GM12878 (cell line): ENCODE measurements around the gene HECTD4. TPM values are rescaled to one million over a fixed set of nuclear protein-coding genes. Genes with fewer than 3 reads are reported as not detected.
A peak's percentile ranks its signal among the peaks of the same experiment; 100 is the strongest.

ENCODE experiments used
- ATAC-seq: fragments of 200-7000 bp; cut with Tn5 transposase; 3 replicates; pipeline ENCODE4 v1.9.1; 2020; ENCODE audit warnings: mild to moderate bottlenecking, moderate library complexity
- BruUV-seq: library from RNA; stranded (reverse); fragments of 400-500 nt; replicated peaks from 2 replicates; lab custom pipeline; 2021; lab: Mats Ljungman, UMichigan
- CTCF ChIA-PET: fragments of 300-600 bp; sonication (Branson Sonifier 250); formaldehyde crosslinking; extraction: SDS; loops from one replicate; lab custom pipeline; 2021; ENCODE audit warnings: inconsistent platforms; lab: Yijun Ruan, JAX
- POLR2A ChIA-PET: fragments of 350-600 bp; formaldehyde crosslinking; extraction: SDS; loops from one replicate; lab custom pipeline; 2021; ENCODE audit warnings: inconsistent platforms; lab: Charles Lee
- RAD21 ChIA-PET: fragments of 300-600 bp; sonication (Branson Sonifier 250); formaldehyde crosslinking; loops from one replicate; lab custom pipeline; 2023; ENCODE audit warnings: antibody characterized with exemption; ENCODE audit not compliant: unreplicated experiment; lab: Charles Lee
- SMC1A ChIA-PET: fragments of 300-600 bp; sonication (Branson Sonifier 250); formaldehyde crosslinking; loops from one replicate; lab custom pipeline; 2023; ENCODE audit not compliant: unreplicated experiment, uncharacterized antibody; lab: Charles Lee
- DNase-seq: peaks from one replicate; pipeline ENCODE4 v3.0.0-alpha.2; 2011; ENCODE audit warnings: low read depth, low spot score
- FAIRE-seq: peaks from 3 replicates; lab custom pipeline; 2011; peaks lifted over from hg19 to GRCh38; lab: Jason Lieb, UNC
- H2AFZ ChIP-seq: 2 replicates; pipeline ENCODE4 v1.6.0; 2011; ENCODE audit warnings: low read depth, low read length, control low read depth; ENCODE audit not compliant: control insufficient read depth
- H3K27ac ChIP-seq: 2 replicates; pipeline ENCODE4 v1.5.1; 2011; ENCODE audit warnings: control low read depth; ENCODE audit not compliant: control insufficient read depth, insufficient read depth
- H3K27me3 ChIP-seq, 2 experiments: replicated peaks in 1 of 2; 2 replicates each; pipeline versions ENCODE4 v1.6.0 to v1.6.1; 2011; ENCODE audit warnings: low read length in 1 of 2; ENCODE audit not compliant: control insufficient read depth in 2 of 2, insufficient read depth in 2 of 2
- H3K36me3 ChIP-seq, 2 experiments: 2 replicates each; pipeline ENCODE4 v1.5.1; 2011; ENCODE audit warnings: low read length in 1 of 2; ENCODE audit not compliant: control insufficient read depth in 2 of 2, insufficient read depth in 2 of 2
- H3K4me1 ChIP-seq: 2 replicates; pipeline ENCODE4 v1.6.1; 2011; ENCODE audit warnings: mild to moderate bottlenecking, low read length, moderate library complexity, mixed read lengths; ENCODE audit not compliant: control insufficient read depth, insufficient read depth
- H3K4me2 ChIP-seq: 2 replicates; pipeline ENCODE4 v1.6.0; 2011; ENCODE audit warnings: control low read depth; ENCODE audit not compliant: control insufficient read depth, insufficient read depth
- H3K4me3 ChIP-seq: fragments of 200-600 bp; sonication (generic); 2 replicates; pipeline ENCODE4 v1.5.1; 2016
- H3K79me2 ChIP-seq: 2 replicates; pipeline ENCODE4 v1.6.0; 2011; ENCODE audit warnings: low read length; ENCODE audit not compliant: control insufficient read depth, insufficient read depth
- H3K9ac ChIP-seq: 2 replicates; pipeline ENCODE4 v1.8.0; 2011; ENCODE audit warnings: low read length, control low read depth, mixed read lengths; ENCODE audit not compliant: control insufficient read depth, insufficient read depth
- H3K9me3 ChIP-seq: replicated peaks from 3 replicates; pipeline ENCODE4 v1.5.1; 2011; ENCODE audit warnings: mild to moderate bottlenecking, low read length; ENCODE audit not compliant: control insufficient read depth, insufficient read depth
- H4K20me1 ChIP-seq: 2 replicates; pipeline ENCODE4 v1.6.0; 2011; ENCODE audit not compliant: control insufficient read depth, insufficient read depth
- CREB1 ChIP-seq: IDR thresholded peaks from 2 replicates; pipeline ENCODE4 v1.6.1; 2012; ENCODE audit warnings: low read depth, mild to moderate bottlenecking, inconsistent platforms
- IKZF2 ChIP-seq, 2 experiments: fragments of 450-650 bp; IDR thresholded peaks; 2 replicates each; pipeline ENCODE4 v1.6.1; 2017; ENCODE audit warnings: mild to moderate bottlenecking in 2 of 2, moderate library complexity in 2 of 2
- IRF4 ChIP-seq: IDR thresholded peaks from 2 replicates; pipeline ENCODE4 v1.6.1; 2011; ENCODE audit warnings: low read depth, low read length
- JUND ChIP-seq: IDR thresholded peaks from 2 replicates; pipeline ENCODE4 v1.6.1; 2012; ENCODE audit warnings: low read depth, mild to moderate bottlenecking, low read length, improper control_type of control experiment, moderate library complexity
- MEF2B ChIP-seq: fragments of 450-650 bp; IDR thresholded peaks from 2 replicates; pipeline ENCODE4 v1.6.1; 2018; ENCODE audit warnings: mild to moderate bottlenecking, moderate library complexity; ENCODE audit not compliant: partially characterized antibody, poor library complexity, severe bottlenecking
- RCOR1 ChIP-seq: conservative IDR thresholded peaks from 2 replicates; pipeline ENCODE4 v1.6.1; 2012; ENCODE audit warnings: low read depth, low read length, improper control_type of control experiment
- WGBS: methylation state at CpG from one replicate; pipeline ENCODE4 v1.1.6; 2016; ENCODE audit warnings: low lambda C conversion rate; ENCODE audit not compliant: insufficient replicate concordance, insufficient coverage; ENCODE audit errors: missing lambda C conversion rate; 5-methylcytosine and 5-hydroxymethylcytosine counted together
- in situ Hi-C: fragments of 300-500 bp; cut with MboI; formaldehyde crosslinking; loops from 9 replicates; pipeline ENCODE4 v1.14.3; 2018; ENCODE audit warnings: mixed read lengths
- intact Hi-C: fragments of 100-400 bp; cut with micrococcal nuclease; formaldehyde crosslinking; loops from one replicate; pipeline ENCODE4 v1.14.2; 2022; ENCODE audit not compliant: unreplicated experiment
- polyA plus RNA-seq, 11 experiments: library from polyadenylated mRNA; depleted of rRNA in 4 of 11; unstranded in 6 of 11; stranded (reverse) in 5 of 11; fragments of >200 nt; fragmentation: Nextera tagmentation in 4 of 11; fragmentation: Illumina TruSeq in 1 of 11; extraction: Ambion mirVana in 4 of 11; extraction: Trizol in 1 of 11; gene quantifications; 1 replicate in 1 of 11; 2 replicates in 10 of 11; pipeline versions ENCODE4 v1.2.1 to v1.2.3, GENCODE V29; 2011 to 2016; ENCODE audit warnings: inconsistent platforms in 2 of 11, missing spikeins in 2 of 11, low read depth in 1 of 11
- total RNA-seq, 4 experiments: library from RNA; depleted of rRNA in 3 of 4; stranded (reverse); fragments of >200 nt in 3 of 4; fragmentation: Illumina TruSeq in 1 of 4; extraction: Trizol in 1 of 4; gene quantifications; 2 replicates each; pipeline versions ENCODE4 v1.2.1 to v1.2.3, GENCODE V29; 2013 to 2021
- TF ChIP-seq, protein P1 (sequence below): fragments of 150-350 bp; IDR thresholded peaks from 2 replicates; pipeline ENCODE4 v1.6.1; 2014; ENCODE audit warnings: mild to moderate bottlenecking, low read depth, low read length
- TF ChIP-seq, protein P2 (sequence below): IDR thresholded peaks from 2 replicates; pipeline ENCODE4 v1.6.1; 2011; ENCODE audit warnings: low read depth, low read length, improper control_type of control experiment, borderline replicate concordance
- TF ChIP-seq, protein P3 (sequence below): fragments of 450-650 bp; formaldehyde crosslinking; IDR thresholded peaks from 2 replicates; pipeline ENCODE4 v1.4.0; 2020; ENCODE audit warnings: mild to moderate bottlenecking, moderate library complexity
- TF ChIP-seq, protein P4 (sequence below): IDR thresholded peaks from 2 replicates; pipeline ENCODE4 v1.6.1; 2011; ENCODE audit warnings: borderline replicate concordance, low read depth, mild to moderate bottlenecking, moderate library complexity, low read length; ENCODE audit not compliant: insufficient read depth, poor library complexity, severe bottlenecking

HECTD4 gene
- total and polyA plus RNA-seq, 10 of the 15 experiments (the other 5 are each of a cell fraction or from before 2014, with no cell fraction given): 5.8 to 43.9 (median 17.9) TPM

DNA sequence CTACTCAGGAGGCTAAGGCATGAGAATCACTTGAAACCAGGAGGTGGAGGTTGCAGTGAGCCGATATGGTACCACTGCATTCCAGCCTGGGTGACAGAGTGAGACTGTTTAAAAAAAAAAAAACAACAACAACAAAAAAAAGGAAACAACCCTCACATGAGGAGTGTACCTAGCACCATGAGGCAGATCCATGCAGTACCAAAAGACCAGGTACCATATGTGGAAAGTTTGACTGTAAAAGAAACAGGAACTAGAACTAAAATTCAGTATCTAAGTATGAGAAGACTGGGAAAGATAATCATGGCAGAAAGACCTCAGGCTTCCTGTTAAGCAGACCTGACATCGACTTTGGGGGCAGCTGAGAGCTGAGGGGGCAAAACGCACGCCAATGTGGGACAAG is 201.8 kb downstream of the HECTD4 start:
- intact Hi-C loops: no loop called here
- POLR2A ChIA-PET: no interaction called here
- FAIRE-seq: no peak

More for the DNA sequence above, 201.8 kb downstream of the HECTD4 start:
- SMC1A ChIA-PET: no interaction called here
- Histone ChIP-seq H3K9ac (no peak overlapping the region), H4K20me1 (no peaks in the 10 kb centered on the region), H3K4me1 (peaks cover 17% of the 10 kb centered on the region), H3K27ac (peak overlapping the region; percentile 31), H3K79me2 (no peaks in the 10 kb centered on the region), H3K4me2 (no peak overlapping the region), H3K4me3 (no peak overlapping the region), H3K9me3 (no peaks in the 10 kb centered on the region), H3K36me3 (peaks cover 13 to 35% of the 10 kb centered on the region in 2 experiments), H2AFZ (no peak overlapping the region), H3K27me3 (no peaks in the 10 kb centered on the region)
- in situ Hi-C loops: no loop called here
- CTCF ChIA-PET: no interaction called here
- no peak for ATAC-seq
- DNase-seq: no peak
- RAD21 ChIA-PET: no interaction called here
- 75% methylated on average over 4 of the region's 4 CpGs for WGBS
- TF ChIP-seq, protein P1, sequence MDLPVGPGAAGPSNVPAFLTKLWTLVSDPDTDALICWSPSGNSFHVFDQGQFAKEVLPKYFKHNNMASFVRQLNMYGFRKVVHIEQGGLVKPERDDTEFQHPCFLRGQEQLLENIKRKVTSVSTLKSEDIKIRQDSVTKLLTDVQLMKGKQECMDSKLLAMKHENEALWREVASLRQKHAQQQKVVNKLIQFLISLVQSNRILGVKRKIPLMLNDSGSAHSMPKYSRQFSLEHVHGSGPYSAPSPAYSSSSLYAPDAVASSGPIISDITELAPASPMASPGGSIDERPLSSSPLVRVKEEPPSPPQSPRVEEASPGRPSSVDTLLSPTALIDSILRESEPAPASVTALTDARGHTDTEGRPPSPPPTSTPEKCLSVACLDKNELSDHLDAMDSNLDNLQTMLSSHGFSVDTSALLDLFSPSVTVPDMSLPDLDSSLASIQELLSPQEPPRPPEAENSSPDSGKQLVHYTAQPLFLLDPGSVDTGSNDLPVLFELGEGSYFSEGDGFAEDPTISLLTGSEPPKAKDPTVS: no peak
- no peak for TF ChIP-seq MEF2B
- TF ChIP-seq, protein P2, sequence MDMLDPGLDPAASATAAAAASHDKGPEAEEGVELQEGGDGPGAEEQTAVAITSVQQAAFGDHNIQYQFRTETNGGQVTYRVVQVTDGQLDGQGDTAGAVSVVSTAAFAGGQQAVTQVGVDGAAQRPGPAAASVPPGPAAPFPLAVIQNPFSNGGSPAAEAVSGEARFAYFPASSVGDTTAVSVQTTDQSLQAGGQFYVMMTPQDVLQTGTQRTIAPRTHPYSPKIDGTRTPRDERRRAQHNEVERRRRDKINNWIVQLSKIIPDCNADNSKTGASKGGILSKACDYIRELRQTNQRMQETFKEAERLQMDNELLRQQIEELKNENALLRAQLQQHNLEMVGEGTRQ: no peak
- no peak for TF ChIP-seq JUND
- TF ChIP-seq RCOR1: no peak
- TF ChIP-seq, protein P3, sequence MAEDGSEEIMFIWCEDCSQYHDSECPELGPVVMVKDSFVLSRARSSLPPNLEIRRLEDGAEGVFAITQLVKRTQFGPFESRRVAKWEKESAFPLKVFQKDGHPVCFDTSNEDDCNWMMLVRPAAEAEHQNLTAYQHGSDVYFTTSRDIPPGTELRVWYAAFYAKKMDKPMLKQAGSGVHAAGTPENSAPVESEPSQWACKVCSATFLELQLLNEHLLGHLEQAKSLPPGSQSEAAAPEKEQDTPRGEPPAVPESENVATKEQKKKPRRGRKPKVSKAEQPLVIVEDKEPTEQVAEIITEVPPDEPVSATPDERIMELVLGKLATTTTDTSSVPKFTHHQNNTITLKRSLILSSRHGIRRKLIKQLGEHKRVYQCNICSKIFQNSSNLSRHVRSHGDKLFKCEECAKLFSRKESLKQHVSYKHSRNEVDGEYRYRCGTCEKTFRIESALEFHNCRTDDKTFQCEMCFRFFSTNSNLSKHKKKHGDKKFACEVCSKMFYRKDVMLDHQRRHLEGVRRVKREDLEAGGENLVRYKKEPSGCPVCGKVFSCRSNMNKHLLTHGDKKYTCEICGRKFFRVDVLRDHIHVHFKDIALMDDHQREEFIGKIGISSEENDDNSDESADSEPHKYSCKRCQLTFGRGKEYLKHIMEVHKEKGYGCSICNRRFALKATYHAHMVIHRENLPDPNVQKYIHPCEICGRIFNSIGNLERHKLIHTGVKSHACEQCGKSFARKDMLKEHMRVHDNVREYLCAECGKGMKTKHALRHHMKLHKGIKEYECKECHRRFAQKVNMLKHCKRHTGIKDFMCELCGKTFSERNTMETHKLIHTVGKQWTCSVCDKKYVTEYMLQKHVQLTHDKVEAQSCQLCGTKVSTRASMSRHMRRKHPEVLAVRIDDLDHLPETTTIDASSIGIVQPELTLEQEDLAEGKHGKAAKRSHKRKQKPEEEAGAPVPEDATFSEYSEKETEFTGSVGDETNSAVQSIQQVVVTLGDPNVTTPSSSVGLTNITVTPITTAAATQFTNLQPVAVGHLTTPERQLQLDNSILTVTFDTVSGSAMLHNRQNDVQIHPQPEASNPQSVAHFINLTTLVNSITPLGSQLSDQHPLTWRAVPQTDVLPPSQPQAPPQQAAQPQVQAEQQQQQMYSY (CRISPR knock-in tag): no peak
- no peak for TF ChIP-seq CREB1
- TF ChIP-seq IRF4: no peak
- no peak for TF ChIP-seq IKZF2 (IDR thresholded peaks at IDR 0.05)
- TF ChIP-seq, protein P4, sequence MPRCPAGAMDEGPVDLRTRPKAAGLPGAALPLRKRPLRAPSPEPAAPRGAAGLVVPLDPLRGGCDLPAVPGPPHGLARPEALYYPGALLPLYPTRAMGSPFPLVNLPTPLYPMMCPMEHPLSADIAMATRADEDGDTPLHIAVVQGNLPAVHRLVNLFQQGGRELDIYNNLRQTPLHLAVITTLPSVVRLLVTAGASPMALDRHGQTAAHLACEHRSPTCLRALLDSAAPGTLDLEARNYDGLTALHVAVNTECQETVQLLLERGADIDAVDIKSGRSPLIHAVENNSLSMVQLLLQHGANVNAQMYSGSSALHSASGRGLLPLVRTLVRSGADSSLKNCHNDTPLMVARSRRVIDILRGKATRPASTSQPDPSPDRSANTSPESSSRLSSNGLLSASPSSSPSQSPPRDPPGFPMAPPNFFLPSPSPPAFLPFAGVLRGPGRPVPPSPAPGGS: no peak
- no TSS peak for BruUV-seq
